Measurements from ENCODE around the gene ZNF730.

DNA sequence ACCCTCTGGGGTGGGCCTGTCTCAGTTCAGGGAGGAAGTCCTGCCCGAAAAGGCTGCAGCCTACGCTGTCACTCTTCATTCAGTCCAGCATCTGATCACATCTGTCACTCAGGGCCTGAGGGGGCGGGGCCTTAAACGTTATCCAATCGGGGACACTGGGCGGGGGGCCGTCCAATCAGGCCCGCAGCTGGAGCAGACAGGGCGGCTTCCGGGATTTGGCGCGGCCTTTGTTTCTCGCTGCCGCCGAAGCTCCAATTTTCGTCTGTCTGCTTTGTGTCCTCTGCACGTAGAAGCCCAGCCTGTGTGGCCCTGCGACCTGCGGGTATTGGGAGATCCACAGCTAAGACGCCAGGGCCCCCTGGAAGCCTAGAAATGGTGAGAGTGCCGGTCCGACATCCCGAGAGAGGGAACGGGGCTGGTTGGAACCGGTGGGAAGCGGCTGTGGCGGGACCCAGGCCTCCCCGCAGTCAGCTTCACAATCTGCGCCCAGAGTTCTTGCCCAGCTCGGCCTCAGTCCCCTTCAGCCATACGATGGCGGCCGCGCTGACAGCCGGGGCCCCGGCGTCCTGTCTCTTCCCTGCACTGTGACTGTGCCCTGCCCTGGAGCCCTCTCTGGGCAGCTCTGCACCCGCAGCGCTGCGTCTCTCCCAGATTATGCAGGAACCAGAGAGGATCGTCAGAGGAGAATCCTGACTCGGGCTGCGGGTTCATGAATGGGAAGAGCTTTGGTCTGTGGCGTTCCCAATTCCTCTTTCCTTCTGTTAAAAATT lies at the start of gene ZNF730:
- TF ChIP-seq, protein P1, sequence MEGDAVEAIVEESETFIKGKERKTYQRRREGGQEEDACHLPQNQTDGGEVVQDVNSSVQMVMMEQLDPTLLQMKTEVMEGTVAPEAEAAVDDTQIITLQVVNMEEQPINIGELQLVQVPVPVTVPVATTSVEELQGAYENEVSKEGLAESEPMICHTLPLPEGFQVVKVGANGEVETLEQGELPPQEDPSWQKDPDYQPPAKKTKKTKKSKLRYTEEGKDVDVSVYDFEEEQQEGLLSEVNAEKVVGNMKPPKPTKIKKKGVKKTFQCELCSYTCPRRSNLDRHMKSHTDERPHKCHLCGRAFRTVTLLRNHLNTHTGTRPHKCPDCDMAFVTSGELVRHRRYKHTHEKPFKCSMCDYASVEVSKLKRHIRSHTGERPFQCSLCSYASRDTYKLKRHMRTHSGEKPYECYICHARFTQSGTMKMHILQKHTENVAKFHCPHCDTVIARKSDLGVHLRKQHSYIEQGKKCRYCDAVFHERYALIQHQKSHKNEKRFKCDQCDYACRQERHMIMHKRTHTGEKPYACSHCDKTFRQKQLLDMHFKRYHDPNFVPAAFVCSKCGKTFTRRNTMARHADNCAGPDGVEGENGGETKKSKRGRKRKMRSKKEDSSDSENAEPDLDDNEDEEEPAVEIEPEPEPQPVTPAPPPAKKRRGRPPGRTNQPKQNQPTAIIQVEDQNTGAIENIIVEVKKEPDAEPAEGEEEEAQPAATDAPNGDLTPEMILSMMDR (IDR thresholded peaks at IDR 0.05), result no peak
- TF ChIP-seq POLR2A (IDR thresholded peaks at IDR 0.05), result no peak
